GM04503 (cell line): ENCODE results near the gene PIAS3.
A peak's percentile ranks its signal among the peaks of the same experiment; 100 is the strongest.
"Not testable (repeated sequence)": the region's sequence is repeated elsewhere in the genome, so short reads cannot be mapped to it uniquely, and the experiment has no call there.

ENCODE experiments used
- DNase-seq: peaks from one replicate; pipeline ENCODE4 v3.0.0-alpha.2; 2012; ENCODE audit warnings: low read depth

Gene PIAS3

DNA sequence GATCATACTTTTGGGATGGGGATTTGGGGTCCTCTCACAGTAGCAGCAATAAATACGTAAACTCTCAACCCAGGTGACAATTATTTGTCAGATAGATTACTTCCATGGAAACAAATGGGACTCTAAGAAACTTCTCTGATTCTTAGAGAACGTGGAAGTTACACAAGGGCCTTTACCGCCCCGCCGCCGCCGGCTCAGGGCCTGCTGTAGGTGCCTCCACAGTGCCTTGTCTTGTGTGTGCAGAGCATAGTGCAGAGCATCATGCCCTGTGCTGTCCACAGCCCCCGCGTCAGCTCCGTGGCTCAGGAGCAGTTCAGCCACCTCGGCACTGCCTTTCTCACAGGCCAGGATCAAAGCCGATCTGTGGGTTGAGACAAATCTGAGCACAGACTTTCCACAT is 15.8 kb upstream of the PIAS3 start:
- no peak for DNase-seq

DNA sequence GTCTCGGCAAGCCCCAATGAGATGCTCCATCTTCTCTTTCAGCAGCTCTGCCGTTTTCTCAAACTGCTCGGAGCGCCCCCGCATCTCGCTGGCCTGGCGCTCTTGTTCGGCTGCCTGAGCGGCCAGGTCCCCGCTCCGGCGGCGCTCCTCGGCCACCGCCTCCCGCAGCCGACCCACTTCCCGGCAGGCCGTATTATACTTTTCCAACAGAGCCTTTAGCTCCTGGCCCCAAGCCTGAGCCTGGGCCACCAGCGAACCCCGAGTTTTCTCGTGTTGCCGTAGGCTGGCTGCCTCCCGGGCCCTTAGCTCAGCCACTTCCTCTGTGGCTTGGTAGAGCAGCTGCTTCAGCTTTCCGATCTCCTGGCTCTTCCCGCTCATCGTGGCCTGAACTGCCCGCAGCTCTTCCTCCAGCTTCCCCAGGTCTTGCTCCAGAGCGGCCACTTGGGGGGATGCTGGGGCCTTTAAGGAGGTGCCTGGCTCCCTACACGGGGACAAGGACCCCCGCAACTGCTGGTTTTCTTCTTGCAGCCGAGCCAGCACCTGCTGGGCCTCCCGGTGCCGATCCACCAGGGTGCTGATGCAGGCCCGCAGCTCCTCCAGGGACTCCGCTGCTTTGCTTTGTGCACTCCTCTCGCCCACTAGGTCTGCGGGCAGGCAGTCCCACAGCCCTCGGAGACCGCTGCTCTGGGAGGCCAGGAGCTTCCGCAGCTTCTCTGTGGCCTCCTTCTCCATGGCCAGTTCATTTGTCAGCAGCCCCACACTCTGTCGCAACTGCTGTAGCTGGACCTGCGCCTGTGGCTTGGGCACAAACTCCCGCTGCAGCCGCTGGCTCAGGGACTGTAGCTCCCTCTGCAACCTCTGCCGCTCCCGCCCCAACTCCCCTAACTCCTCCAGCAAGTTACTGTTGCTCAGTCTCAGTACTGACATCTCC is 13.4 kb upstream of the PIAS3 start:
- DNase-seq, result no peak

DNA sequence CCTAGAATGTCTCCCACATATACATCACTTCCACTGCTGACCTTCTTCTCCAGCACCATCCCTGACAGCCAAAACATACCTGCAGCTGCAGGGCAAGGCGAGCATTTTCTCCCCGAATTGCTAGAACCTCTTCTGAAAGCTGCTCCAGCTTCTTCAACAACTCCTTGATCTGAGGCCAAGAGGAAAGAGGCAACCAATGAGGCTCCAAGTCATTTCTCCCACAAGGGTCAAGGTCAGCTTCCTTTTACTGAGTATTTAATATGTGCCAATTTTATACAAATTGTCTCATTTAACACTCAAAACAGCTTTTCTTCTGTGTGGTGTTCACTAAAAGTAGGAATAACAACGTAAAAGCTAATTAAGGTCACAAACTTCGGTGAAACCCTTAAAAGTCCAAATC is 9.4 kb upstream of the PIAS3 start:
- DNase-seq, result no peak

DNA sequence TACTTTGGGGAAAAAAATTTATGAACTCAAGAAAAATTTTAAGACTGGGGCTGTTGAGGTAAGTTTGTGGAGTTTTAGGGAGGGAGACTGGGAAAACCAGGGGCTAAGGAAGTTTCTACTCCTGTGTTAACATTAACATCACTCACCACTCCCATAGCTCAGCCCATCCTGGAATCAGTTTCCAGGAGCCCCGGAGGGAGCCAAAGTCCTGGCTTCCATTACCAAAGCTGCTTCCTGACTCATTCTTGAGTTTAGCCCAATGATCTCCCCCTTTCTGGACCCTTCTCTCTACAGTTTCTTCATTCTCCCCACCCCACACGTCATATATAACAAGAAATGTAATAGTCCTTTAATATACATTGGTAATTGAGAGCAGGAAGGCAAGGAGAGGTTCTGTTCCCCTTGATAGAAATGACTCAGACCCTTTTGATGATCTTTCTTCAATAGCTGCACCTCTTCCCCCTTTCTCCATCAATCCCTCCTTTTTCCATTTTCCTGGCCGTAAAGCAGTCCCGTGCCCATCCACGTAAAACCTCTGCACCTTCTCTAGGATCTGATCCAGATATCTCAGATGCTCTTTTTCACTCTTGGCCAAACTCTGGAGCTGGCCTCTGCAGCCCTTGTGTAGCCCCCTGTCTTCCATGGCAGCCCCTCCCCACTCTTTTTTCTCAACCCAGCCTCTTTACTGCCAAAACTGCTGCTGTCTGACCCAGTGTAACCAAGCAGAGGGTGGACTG is 4.6 kb upstream of the PIAS3 start:
- no peak for DNase-seq

DNA sequence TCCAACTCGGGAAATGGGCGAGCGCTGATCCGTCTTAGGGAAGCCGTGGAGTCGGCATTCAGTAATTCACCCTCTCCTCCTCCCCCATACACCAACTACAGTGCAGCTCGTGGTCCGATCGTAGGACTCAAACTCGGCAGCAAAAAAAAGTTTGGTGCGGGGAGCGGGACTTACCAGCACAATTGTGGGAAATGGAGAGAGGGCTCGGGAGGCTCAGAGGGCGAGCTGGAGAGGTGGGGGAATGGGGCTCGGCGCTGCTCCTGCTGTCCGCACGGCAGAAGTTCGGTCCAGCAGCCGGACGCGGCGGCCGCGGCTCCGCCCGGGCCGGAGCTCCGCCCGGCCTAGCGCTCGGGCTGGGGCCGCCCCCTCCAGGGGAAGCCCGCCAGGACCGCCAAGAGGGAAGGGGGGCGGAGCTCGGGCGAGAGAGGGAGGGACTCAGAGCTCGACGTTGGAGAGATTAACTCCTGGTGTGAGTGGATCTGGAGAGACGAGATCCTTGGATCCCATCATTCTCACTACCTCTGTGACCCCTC is 676 bp upstream of the PIAS3 start:
- peak; percentile 54 for DNase-seq

DNA sequence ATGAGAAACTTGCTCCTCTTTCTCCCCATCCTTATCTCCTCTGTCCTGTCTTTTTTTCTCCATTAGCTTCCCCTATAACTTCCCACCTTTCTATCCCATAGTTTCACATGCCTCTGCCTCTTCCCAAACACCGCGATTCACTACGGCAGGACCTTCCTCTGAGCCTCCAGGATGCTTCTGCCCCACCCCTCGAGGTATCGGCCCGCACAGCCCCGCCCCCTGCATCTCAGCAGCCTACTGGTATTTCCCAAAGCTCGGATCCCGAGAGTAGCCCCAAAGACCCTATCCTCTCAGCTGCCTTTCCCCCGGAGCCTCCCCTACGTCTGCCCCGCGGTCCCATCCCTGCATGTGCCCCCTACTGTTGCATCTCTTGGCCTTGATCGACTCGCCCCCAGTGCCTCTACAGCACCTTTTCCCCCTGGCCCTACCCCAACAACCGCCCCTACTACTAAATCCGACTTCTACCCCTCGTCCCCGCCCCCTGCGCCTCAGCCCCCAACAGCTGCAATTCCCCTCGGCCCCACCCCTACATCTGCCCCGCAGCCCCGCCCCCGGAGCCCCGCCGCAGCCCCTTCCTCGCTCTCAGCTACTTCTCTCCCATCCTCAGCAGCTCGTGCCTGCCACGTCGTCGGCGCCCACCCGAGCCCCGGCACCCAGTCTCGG is 512 bp downstream of the PIAS3 start:
- no peak for DNase-seq

DNA sequence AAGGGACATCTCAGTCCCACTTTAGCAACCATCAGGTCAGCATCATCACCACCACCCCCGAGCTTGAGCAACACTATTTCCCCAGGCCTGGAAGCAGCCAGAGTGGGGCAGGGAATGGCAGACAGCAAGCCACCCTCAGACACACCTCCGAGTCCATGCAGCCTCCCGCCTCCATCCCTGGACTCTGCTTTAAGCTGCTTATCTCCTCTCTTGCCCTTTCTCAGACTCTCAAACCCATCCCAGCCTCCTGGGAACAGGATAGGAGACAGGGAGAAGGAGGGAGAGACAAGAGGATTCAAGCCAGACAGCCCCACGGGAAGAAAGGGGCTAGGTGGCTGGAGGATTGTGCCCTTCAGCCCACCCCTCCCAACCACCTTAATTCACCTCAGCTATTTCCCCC is 1.7 kb downstream of the PIAS3 start:
- DNase-seq, result no peak

DNA sequence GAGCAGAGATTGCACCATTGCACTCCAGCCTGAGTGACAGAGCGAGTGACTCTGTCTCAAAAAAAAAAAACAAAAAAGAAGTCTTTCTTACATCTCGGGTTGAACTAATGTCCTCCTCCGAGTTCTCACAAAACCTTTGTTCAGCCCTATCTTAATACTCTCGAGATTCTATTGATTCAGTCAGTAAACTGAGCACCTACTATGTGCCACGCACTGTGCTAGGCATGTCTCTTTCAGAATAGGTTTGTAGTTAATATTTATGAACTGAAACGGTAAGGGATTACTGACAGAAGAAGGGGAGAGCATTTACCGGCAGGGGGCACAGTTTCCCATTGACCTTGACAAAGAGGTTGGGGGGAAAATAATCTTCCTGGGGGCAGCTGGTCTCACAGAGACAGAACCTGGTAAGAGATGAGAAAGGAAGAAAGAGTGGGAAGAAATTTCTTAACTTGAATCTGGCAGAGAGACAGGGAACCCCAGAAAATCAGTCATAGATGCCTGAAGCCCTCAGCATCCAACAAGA is 3.4 kb downstream of the PIAS3 start:
- no peak for DNase-seq

DNA sequence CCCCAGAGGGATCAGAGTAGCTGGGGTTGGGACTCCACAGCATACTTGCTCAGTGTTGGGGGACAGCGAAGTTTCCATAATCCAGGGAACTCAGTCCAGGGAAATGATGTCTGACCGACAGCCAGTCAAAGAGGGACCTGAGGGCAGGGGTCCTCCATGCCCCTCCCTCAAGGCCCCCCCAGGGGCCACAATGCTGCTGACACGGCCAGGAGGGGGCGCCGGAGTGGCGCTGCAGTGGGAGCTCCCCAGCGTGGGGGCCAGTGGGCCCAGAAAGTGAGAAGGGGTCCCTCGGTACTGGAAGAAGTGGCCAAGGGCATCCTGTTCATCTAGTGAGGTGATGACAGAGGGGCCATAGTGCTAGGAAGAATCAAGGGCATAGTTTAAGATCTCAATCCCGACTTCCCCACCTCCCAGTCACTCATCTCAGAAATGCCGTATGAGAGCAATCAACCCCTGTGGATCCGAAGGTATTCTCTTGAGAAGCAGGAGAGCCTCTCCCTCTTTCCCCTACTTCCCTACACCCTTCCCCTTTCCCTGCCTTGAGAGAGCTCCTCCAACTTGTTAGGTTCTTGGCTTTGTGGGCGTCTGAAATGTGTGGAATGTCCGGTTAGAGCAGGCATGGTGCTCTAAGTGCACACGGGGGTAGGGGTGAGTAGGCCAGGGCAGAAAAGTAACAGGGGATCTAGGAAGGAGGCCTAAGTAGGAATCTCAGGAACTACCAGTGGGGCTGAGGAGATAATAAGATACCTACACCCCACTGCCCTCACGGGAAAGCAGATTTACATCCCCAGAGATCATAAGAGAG is 9.3 kb downstream of the PIAS3 start:
- DNase-seq, result peak; percentile 59

DNA sequence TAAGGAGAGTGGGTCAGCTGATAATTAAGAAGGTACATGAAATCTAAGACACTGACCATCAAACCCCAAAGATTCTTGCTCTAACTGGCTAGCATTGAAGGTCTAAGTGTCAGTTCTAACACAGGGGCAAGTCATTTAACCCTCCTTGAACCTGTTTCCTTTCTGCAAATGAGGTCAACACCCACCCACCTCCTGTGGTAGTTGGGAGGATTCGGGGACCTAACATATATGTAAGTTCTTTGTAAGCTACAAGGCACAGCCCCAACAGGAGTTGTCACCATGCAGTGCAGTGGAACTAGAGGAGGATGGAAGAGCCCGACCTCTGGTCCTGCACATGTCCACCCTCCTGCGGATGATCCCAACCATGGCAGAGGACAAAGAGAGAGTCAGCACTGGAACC is 11.1 kb downstream of the PIAS3 start:
- no peak for DNase-seq

DNA sequence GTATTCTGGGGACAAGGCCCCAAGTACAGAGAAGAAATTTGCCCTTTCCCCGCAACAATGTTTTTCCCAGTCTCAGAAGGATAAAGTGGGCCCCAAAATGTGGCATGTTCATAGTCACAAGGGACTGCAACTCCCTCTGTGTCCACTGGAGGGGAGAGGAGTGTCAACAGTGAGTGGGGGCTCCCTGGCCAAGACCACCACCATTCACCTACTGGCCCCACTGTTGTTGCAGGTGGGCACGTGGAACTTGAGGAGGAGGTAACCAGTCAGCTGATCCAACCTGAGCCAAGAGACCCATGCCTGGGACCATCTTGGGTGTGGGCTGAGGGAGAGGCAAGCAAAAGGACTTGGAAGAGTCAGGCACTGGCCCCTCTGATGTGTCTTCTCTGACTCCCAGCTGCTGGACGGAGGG is 12.7 kb downstream of the PIAS3 start:
- no peak for DNase-seq

DNA sequence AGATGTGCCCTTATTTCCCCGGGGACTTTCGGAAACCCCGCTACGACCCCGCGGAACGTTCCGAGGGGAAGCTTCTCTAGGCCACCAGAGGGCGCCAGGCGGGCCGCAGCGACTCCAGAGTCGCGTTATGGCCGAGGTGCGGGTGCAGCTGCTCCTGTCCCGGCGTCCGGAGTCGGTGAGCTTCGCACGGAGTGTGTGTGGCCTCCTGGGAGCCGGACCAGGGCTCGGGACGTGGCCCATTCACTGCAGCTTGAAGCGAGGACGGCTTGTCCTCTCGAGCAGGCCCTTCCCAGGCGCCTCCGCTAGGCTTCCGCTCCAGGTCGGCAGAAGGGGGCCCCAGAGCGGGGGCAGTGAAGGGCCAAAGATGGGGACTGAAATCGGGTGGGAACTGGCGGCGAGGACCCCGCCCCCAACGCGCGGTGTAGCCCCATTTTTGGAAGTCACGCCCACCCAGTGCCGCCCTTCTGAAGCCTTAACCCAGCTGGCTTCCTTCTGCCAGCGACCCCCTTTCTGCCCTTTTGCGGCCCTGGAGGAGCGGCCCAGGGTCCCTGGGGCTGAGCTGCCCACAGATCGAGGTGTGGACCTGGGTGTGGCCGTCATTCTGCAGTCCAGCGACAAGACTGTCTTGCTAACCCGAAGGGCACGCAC is 13.2 kb downstream of the PIAS3 start, which contains the start of gene NUDT17:
TSS of gene NUDT17 (plus strand) at position 117 of the 648 bp plus-strand sequence. CDS start at position 128, 11 bp downstream.
- DNase-seq, result no peak

DNA sequence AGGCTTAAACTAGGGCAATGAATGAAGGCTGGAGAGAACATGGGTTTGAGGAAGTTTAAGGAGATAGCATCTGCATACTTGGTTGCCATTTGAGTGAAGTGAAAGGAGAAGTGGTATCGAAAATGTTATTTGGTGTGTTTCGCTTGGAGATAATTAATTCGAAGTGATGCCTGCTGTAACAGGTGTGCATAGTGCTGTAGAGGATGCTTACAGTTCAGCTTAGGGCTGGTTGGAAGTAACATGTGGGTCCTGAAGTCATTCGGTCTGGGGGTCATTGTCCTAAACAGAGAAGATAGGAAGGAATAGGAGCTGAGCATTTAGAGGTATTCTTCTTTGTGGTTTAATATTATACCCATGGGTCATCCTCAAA is 13.8 kb downstream of the PIAS3 start:
- DNase-seq, result no peak

DNA sequence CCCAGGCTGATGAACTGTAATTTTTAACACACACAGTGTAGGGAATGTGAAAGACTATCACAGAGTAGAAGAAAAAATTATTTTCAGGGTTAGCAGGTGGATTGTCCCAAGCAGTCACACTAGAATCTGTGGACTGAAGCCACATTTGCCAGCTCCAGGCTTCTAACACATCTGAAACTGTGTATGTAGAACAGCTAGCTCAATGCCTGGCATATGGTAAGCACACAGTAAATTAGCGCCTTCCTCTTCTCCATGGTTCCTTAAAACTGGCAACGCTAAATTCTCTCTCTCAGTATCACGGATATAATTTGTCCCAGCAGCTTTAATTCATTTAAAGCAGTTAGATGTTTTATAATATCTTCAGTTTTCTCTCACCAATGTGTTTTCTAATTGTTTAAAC is 15.8 kb downstream of the PIAS3 start:
- DNase-seq, result no peak

DNA sequence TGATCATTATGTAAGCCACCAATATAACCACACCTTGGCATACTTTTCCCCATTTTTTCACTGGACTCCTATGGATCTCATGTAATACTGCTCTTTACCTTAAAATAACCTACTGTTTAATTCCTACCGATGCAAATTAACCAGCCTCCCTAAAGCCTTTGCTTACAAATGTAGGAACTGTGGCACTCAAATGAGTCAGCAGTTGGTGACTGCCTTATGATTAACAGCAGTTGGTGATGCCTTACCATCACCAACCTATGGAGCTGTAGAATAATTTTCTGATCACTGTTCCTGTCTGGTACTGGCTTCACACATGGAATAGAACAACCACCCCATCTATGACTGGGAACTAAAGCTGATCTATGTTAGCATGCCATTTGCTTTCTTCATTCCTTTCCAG is 21.2 kb downstream of the PIAS3 start:
- DNase-seq, result no peak

DNA sequence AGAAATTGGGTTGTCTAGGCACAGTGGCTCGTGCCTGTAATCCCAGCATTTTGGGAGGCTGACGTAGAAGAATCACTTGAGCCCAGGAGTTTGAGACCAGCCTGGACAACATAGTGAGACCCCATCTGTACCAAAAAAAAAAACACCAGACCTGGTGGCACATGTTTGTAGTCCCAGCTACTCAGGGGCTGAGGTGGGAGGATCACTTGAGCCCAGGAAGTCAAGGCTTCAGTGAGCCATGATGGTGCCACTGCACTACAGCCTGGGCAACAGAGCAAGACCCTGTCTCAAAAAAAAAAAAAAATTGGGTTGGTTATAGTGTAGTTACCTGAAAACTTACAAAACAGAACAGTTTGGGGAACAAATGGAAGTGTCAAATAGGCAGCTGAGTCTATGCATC is 28.1 kb downstream of the PIAS3 start:
- DNase-seq, result not testable (repeated sequence)

DNA sequence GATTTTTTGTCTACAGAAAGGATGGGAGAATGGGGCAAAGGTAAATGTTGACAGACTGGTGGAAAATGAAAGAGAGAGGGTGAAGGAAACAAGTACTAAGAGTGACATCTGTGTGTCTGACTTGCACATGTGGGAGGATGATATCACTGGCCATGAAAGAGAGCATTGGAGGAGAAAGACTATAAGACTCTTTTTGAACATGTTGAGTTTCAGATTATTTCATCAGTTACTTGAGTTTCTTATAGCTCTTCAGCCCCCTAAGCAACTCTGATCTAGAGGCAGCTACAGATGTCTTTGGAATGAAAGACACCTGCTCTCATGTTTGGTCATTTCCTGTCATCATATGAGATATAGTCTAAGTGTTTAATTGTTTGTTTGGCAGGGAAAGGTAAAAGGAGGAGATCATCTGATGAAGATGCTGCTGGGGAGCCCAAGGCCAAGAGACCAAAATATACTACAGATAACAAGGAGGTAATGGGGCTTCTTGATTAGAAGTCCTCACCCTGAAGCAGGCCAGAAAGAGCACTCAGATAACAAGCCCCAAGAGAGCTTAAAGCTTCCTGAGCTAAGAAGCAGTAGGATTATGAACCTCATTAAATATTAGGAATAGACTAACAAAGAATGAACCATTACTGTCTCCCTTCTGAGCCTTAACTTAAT is 30.4 kb downstream of the PIAS3 start:
- DNase-seq, result no peak

DNA sequence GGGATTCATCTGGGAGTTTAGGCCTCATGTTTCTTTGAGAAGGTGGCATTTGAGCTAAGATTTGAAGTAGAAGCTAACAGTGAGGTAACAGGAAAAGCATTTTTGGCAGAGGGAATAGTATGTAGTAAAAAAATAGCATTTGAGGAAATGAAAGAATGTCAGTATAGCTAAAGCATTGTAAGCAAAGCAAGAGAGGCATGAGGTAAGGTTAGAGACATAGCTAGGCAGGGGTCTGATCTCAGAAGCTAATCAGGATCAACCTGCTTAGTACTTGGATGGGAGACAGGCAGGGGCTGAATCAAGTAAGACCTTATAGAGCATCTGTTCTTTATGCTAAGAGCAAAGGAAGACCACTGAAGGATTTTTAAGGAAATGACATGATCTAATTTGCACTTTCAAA is 30.9 kb downstream of the PIAS3 start:
- DNase-seq, result no peak

DNA sequence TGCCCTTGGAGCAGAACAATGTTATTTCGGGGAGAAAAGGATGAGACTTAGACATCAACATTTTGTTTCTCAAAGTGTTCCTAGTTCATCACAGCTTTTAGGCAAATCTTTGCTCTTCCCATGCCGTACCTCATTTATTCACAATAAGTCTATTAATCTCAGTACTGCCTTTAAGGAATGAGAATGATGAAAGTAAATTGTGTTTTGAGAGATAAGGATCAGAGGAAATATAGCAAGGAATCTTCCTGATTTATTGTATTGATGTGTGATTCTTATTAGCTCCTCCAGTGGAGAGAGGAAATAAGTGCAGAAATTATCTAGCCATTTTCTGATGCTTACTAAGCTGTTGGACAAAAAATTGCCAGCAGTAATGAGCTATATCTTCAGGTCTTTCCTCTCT is 32.9 kb downstream of the PIAS3 start:
- DNase-seq, result no peak

DNA sequence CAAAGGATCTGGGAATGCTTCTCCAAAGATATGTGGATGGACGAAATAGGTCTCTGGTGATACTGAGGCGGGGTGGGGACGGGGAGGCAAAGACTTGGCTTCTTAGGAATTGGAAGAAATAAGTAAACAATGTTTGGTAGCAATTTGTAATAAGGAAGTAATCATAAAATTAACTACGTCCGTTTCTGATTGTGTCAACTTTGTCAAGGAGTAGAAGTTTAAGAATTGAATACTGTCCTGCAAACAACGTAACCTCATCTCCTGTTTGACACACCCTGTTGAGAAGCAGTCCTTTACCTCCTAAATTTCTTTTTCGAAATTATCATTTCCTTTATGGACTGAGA is 34.4 kb downstream of the PIAS3 start:
- no peak for DNase-seq
